Activated T-helper 1 cell treated with Interleukin-2 at 50 U/mL for 16 hours (primary cell): ENCODE measurements around the gene ACY1.

Source experiments
- DNase-seq: peaks from one replicate; pipeline ENCODE4 v3.0.0-alpha.2; 2020; ENCODE audit warnings: low read depth

Gene ACY1

GRCh38 chr3:51982838-51983577 lies at the start of gene ACY1:
ACY1 (plus strand) TSS chr3:51983535; CDS start chr3:51984065, 530 bp downstream.
- peak; percentile 52 for DNase-seq

GRCh38 chr3:51934139-51934850 lies 49.0 kb upstream of the ACY1 start:
- DNase-seq = no peak

- no peak for DNase-seq
Observed at GRCh38 chr3:51934991-51935885, 48.1 kb upstream of the ACY1 start.

- no peak for DNase-seq
Observed at GRCh38 chr3:51935886-51936755, 47.2 kb upstream of the ACY1 start.

GRCh38 chr3:51937014-51937413 lies 46.3 kb upstream of the ACY1 start:
- no peak for DNase-seq

GRCh38 chr3:51937611-51938450 lies 45.5 kb upstream of the ACY1 start:
- no peak for DNase-seq

- no peak for DNase-seq
Observed at GRCh38 chr3:51938780-51939425, 44.4 kb upstream of the ACY1 start.

- DNase-seq = no peak
Observed at GRCh38 chr3:51940648-51941462, 42.5 kb upstream of the ACY1 start.

GRCh38 chr3:51941463-51941797 lies 41.9 kb upstream of the ACY1 start:
- no peak for DNase-seq

- peak; percentile 99 for DNase-seq
Observed at GRCh38 chr3:51941798-51942602, 41.3 kb upstream of the ACY1 start, which contains the start of the genes PARP3 and RRP9. PARP3 (plus strand) TSS chr3:51942363; CDS start chr3:51943356, 993 bp downstream. RRP9 (minus strand) TSS chr3:51941904; CDS start chr3:51941867, 37 bp downstream.

GRCh38 chr3:51942603-51943450 lies 40.5 kb upstream of the ACY1 start:
- DNase-seq = no peak

- no peak for DNase-seq
Observed at GRCh38 chr3:51943451-51944391, 39.6 kb upstream of the ACY1 start.

- no peak for DNase-seq
Observed at GRCh38 chr3:51944451-51945021, 38.8 kb upstream of the ACY1 start.

GRCh38 chr3:51945031-51945840 lies 38.1 kb upstream of the ACY1 start:
- no peak for DNase-seq
